Stimulated activated CD4-positive, alpha-beta T cell treated with anti-CD3 and anti-CD28 coated beads, Interleukin-12 subunit alpha, Interleukin-12 subunit beta, amount 100 ng/mL, for 4 hours (primary cell): ENCODE data around the gene PGAP3.

Experiments used
- DNase-seq: peaks from one replicate; pipeline ENCODE4 v3.0.0-alpha.2; 2020

Gene PGAP3

DNA sequence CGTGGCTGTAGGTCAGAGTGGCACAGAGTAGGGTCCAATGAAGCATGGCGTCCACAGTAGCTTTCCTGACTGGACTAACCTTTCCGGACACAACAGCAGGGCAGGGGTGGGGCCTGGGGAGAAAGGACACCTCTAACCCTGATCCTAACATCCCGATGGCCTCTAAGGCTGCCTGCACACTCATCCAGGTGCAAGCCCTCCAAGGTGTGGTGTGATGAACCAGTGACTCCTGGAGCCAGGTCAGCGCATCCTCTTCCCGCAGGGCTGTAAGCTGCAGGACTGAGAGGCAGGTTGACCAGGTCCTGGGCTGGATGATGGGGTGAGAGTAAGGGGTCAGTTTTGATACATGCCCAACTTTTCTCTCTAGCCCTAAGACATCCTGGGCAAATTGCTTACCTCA is 8.9 kb upstream of the PGAP3 start:
- no peak for DNase-seq

DNA sequence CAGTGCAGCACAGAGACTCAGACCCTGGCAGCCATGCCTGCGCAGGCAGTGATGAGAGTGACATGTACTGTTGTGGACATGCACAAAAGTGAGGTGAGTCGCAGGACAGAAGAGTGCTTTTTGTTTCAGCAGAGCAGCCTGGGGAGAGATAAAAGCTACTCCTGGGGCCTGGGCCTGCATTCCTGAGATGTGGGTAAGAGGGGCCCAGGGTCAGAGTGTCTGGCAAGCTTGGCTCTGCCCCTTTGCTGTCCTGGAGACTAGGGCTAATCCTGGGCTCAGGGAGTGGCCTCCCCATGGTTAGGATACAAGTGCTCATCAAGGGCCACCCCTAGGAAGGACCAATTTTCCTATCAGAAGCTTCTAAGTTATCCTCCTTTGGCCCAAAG is 7.2 kb upstream of the PGAP3 start:
- DNase-seq: no peak

DNA sequence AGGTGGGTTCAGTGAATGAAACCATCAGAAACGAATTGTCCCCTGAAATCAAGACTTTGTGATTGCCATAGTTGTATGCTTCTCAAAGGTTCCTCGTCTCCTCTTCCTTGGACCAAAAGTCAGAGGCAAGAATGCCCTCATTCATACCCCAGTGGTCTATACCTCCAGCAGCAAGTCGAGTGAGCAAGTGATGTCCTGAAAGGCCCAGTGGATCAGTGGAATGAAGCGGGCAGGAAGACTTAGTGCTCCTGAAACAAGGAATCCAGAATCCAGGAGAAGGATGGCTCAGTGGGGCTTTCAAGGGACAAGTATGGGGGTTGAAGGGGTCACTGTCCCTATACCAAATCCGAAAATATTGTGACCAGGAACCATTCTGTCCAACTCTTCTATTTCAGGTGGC is 6.7 kb upstream of the PGAP3 start:
- DNase-seq: no peak

DNA sequence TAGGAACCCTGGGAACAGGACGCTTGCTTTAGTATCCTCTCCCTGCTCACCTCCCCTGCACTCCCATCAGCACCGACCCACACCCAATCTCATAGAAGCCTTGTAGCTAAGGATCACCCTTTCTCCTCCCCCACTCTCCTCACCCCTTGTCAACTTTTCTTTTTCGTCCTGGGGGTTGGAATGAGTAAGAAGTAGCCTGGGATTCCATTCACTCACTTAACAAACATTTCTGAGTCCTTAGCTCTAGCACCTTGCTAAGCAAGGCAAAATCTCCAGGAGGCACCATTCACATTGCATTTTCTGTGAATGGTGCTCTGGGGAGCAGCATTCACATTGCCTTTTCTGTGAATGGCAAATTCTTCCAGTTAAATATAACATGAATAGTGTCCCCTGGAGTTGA is 1.1 kb upstream of the PGAP3 start:
- no peak for DNase-seq

DNA sequence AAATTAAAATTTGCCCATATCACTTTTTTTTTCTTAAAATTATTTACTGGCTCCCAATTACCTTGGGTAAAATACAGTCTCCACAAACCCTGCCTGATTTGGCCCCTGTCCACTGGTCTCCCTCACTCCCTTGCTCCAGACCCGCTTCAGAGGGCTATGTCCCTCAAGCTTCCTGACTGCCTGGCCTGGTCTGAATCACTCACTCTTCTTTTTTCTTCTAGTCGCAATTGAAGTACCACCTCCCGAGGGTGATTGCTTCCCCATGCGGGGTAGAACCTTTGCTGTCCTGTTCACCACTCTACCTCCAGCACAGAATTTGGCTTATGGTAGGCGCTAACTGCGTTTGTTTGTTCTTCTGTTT is 598 bp upstream of the PGAP3 start:
- no peak for DNase-seq

DNA sequence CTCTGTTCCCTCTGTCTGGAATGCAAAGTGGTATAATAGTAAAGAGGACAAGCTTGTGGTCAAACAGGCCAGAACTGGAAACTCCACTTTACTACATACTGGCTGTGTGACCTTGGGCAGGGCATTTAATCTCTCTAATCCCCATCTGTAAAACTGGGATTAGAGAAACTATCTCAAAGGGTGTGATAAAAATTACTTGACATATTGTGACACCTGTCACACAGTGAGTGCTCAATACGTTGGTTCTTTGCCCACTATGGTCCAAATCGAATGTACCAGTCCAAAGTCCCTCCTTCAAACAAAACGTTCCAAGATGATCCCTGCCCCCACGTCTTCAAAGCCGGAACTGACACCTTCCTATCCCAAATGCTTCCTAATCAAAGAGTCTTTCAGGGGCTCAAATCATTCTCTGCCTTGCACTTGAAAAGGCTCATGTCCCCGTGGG is 734 bp downstream of the PGAP3 start:
- no peak for DNase-seq

DNA sequence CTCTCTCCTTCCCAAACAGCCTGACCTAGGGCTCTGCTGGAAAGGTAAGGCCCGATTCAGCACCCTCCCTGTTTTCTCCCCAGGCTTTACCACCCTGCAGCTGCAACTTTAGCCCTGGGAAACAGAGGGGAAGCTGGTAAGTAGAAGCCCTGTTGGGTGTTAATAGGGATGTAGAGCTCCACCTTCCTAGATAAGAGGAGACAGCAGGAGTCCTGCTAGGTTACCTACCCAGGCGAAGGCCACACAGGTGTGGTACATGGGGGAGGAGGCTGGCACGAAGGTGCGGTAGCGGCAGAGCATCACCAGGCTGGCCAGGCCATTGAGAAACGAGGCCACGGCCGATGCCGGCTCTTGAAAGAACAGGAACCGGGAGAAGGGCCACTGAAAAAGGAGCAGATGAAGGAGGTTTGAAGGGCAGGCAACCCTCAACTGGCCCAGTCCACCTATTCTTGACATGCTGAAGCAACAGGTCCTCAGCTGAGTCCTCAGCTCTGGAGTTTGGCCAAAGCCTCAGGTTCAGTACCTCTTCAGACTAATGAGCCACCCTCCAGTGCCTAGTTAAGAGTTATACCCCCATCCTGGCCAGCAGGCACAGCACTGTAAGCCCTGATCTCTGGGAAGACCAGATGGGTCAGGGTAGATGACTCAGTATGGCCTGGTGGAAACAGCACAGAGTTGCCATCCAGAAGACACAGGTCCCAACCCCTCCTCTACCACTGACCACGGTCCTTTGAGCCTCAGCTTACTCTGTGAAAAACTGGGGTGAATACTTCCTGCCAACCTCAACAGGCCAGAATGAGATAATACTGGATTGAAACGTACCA is 3.3 kb downstream of the PGAP3 start:
- DNase-seq: no peak

DNA sequence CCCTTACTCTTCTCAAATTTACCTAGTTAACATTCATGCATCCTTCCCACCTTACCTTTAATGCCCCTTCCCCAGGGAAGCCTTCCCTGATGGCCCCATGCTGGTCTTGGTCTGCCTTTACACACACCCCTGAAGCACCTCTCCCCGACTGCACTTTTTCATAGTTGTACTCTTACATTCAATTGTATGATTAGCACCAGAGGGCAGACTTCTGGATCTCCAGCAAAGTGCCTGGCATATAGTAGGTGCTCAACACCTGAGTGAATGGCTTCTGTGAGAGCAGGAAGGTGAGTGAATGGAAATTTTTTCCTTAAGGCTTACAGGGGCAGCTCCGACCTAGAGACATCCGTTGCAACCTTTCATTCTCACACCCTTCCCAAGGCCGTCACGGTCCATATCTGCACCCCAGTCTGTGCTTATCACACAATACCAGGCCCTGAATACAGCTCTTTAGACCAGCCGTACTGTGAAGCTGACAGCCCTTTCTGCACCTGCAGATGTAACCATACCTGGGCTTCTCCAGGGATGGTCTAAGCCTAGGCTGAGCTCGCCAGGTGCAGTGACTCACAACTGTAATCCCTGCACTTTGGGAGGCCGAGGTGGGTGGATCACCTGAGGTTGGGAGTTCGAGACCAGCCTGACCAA is 4.4 kb downstream of the PGAP3 start:
- no peak for DNase-seq

DNA sequence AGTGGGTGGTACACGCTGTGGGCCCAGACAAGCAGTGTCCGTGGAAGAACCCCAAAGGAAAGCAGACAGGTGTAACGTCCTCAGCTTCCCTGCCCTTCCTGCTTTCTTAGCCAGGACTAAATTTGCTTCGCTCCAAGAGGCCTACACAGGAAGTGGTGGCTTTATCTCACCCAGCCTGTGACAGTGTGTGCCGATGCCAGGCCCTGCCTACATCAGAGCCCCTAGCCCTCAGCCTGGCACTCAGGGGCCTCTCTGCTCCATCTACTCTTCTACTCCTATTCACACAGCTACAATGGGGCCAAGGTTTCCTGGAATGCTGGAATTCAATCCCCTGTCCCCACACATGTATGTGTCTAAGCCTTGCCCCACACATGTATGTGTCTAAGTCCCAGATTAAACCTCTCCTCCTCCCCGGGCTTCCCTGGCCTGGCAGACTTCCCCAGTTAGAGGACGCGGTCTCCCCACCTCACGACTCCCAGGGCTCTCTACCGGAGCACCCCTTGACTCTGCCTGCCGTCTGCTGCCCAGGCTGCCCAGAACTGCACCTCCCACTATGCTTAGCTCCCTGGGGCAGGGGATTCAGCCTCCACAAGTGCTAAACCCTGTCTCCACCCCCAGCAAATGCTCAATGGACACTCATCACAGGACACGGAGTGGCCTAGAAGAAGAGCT is 8.2 kb downstream of the PGAP3 start:
- DNase-seq: no peak

DNA sequence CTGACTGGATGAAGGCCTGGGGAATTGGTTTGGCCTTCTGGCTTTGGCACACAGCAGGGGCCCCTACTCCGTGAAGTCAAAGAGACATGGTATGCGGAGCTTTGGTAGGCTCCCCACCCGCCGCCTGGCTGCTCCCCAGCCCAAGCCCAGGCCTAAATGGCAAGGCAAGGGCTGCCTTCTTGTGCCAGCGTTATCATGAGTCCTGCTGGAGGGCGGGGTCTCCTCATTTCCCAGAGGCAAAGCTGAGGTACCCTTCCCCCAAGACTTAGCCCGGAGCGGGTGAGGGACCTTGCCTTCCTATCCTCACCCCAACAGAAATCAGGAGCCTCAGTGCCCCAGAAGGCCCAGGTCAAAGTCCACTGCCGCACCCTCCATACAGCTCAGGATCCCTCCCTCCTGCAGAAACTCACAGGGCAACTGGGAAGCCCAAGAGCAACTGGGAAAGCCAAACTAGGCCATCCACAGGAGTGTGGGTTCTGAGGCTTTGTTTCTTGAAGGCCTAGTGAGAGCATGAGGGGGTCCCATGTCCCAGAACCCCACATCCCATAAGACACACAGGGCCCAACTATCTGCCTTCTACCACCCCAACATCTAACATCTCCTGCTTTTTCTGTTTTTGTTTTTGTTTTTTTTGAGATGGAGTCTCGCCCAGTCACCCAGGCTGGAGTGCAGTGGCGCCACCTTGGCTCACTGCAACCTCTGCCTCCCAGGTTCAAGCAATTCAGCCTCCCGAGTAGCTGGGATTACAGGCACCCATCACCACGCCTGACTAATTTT is 9.3 kb downstream of the PGAP3 start:
- DNase-seq: no peak

DNA sequence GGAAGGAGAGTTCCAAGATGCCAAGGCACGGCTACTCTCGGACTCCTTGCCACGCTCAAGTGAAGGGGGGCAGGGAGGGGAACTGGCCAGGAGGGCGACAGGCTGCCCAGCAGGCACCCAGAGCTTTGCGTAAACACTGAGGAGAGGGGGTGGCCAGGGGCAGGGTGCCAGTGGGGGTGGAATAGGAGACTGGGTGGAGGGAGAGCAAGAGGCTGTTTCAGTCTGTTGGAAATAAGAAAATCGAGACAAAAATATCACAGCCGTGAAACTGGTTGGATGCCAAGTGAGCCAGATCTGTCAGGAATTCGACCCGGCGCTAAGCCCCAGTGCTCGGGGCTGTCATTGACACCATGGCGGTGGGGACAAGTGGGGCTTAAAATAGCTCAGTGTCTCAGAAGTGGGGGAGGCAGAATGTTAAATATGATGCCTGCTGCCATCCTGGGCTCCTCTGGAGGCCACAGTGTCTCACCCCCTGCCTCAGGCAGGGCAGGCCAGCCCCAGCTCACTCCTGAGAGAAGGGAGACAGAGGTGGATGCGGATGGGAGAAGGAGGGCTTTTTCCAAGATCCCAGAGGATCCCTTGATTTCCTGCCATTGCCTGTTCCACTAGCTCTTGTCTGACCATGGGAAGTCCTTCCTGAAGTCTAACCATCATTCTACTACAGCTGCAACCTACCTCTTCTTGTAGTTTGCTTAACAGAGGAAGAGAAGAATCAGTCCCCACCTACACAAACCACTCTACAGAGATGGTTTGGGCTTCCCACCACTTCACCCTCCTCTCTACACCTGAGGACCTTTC is 10.1 kb downstream of the PGAP3 start:
- no peak for DNase-seq

DNA sequence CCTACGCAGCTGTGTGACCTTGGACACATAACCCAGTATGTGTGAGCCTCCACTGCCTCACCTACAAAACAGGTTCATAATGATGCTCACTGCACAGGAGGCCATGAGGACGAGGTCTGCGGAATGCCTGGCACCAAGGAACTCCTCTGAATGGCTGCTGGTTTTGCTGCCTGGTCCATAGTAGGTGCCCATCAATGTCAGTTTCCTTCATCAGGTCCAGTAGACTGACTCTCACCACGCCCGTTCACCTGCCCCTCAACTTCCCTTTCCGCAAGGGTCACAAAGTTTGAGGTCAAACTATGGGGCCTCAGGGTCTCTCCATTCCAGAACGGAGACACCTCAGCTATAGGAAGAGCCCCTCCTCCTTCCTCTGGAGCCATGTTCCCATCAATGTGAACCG is 10.8 kb downstream of the PGAP3 start:
- DNase-seq: no peak

DNA sequence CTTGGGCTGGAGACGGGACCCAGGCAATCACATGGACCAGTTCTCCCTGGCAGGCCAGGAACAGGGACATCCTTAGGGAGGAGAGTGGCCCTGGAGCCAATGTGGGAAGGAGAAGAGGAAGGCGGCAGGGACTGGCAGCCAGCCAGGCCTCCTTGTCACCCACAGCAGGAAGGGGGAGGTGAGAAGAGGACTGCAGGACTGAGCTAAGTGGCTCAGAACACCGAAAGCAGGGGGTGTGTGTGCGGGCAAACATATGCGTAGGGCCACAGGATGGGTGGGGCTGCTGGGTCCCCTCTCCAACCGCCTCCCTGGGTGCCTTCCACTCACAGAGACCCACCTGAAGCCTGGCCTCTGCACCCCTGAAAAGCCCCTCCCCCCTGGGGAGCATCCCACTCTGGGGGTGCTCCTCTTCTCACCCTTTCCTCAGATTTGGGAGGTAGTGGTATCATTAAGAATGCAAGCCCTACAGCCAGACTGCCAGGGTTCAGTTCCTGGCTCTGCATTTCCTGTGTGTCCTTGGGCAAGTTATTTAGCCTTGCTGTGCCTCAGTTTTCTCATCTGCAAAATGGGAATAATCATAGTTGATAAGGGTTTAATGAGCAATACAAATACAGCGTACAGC is 11.5 kb downstream of the PGAP3 start:
- no peak for DNase-seq

DNA sequence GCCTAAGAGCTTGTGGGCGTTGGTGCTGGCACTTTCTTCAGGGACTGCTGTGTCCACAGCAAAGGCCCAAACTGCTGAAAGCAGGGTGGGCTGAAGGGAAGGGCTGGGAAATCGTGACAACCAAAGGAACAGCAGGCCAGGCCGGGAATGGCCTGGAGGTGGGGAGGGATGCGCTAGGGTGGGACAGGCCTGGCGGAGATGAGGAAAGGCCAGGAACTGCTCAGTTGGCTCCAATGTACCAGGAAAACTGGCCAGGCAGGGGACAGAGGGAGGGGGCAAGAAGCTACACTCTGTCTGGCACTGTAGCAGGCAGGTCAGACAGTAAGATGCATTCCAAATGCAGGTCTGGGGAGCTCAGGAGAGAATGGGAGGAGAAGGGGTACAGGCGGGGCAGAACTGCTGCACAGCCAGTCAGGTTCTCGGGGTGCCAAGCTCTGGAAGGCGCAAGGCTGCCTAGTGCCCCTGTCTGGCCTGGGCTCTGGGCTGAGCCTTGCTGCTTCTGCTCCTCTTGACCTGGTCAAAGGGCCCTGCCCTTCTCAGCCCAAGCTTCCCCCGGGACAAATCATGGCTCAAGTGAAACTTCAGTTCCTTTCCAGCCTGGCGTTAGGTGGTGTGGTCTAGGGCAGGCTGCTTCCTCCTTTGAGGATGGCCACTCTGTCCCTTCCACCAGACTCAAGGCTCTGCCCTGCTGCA is 12.3 kb downstream of the PGAP3 start:
- DNase-seq: no peak

DNA sequence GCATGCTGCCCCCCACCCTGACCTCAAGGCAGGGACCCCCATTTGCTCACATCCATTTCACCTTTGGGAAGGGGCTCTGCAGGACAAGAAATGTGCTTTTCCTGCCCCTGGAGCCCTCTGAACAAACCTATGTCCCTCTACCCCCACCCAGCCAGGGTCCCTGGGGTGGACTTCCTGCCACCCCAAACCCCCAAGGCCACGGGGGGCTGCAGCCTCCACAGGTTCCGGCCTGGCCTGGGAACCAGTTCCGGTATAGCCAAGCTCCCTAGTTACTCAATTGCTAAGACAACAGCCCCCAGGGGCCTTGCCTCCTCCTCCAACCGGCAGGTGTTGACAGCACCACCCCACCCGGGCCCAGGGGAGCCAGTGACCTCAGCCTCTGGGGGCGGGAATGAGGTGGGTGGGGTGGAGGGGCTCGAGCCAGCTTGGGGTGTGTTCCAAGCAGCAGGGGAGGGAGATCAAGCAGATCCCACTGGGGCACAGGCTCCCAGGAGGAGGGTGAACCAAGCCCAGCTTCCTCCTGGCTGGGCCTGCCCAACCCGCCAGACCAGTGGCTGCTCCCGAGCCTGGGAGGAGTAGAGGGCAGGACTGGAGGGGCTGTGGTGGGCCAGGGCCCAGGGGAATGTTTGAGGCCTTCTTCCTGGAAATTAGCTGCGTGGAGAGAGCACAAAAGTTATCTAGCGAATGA is 13.0 kb downstream of the PGAP3 start:
- no peak for DNase-seq

DNA sequence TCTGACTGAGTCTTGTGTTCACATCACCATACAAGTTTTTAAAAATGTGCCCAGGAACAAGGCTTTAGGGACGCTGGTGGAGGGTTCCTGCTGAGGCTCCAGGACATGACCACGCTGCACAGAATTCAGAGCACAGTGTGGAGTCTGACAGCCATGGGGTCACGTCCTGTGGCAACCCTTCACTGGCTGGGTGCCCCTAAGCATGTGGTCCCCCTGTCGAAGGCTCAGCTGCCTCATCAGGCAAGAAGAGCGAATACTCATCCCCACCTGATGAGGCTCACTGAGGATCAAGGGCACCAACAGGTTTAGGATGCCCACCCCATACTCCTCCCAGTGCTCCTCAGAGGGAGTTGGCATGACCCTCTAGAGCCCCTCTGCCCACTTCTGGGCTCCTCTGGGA is 13.7 kb downstream of the PGAP3 start:
- no peak for DNase-seq

DNA sequence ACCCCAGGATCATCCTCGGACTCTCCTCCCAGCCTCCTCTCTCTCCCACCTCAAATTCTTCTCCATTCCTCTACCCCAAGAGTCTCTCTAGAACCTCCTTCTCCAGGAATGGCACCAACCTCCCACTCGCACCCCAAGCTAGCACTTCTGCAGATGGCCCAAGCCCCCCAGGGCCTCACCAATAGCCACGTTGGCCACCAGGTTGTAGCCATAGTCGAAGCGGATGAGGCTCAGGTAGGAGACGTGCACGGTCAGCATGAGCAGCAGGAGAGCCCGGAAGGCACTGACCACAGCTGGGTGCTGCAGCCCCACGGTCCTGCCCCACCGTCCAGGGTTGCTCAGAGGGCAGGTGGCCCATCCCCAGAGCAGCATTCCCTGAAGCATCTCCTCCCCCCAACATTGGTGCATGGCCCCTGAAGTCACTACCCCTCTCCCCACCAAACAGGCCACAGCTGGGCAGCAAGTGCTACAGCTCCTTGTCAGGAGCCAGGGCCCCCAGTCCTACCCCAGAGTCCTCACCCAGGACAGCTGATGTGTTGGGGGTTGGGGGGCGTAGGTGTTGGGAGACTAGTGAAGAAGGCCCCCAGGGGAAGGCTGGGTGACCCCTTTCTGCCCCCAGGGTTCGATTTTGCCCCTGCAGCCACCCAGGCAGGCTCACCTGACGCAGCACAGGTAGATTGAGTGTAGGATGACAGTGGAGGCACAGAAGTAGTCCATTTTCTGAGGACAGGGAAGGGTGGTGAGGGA is 14.3 kb downstream of the PGAP3 start:
- no peak for DNase-seq

DNA sequence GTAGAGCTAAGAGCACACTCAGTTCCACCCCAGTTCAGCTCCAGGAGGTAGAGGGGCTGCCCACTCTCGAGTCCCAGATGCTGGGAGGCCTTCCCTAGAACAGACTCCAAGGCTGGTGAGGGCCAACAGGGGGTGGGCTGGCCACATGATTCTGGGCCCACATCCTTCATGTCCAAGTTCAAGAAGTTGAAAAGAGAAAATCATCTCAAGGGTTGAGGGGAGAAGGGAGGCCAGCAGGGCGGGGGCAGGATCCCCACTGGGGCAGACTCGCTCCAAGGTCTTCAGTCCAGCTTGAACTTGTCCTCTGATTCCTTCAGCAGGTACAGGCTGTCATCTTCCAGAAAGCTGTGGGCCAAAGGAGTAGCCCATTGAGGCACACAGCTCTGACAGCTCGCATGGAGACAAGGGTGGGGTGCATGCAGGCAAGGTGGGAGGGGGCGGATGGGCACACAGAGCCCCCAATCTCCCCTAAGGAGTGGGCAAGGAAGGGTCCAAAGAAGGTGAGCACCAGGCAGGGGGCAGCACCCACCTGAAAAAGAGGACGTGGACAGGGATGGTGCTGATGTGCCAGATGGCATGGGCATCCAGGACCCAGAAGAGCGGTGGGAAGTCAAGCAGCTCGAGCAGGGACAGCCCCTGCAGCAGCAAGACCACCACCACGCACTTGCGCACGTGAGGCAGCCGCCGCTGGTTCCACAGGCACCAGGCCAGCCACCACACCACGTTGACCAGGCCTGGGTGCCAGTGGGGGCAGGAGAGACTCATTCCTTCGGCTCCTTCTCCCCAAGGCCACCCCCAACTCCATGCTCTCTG is 15.1 kb downstream of the PGAP3 start:
- DNase-seq: no peak
